B cell (primary cell): ENCODE data around the gene MOV10L1. TPM values are rescaled to one million over a fixed set of nuclear protein-coding genes. Genes with fewer than 3 reads are reported as not detected.

ENCODE experiments used
- ATAC-seq: fragments of 200-7000 bp; cut with Tn5 transposase; one replicate; pipeline ENCODE4 v1.10.0; 2021; ENCODE audit warnings: low read depth, mild to moderate bottlenecking, moderate number of reproducible peaks, moderate library complexity
- CTCF ChIA-PET: fragments of 350-600 bp; sonication (Branson Sonifier 250); formaldehyde crosslinking; loops from one replicate; lab custom pipeline; 2021; ENCODE audit warnings: antibody characterized with exemption, inconsistent platforms; lab: Charles Lee
- POLR2A ChIA-PET: fragments of 350-600 bp; sonication (Branson Sonifier 250); formaldehyde crosslinking; loops from one replicate; lab custom pipeline; 2021; ENCODE audit warnings: antibody characterized with exemption; lab: Charles Lee
- DNase-seq: peaks from one replicate; pipeline ENCODE4 v3.0.0; 2013
- H2AFZ ChIP-seq: 2 replicates; pipeline ENCODE4 v1.6.1; 2012; ENCODE audit warnings: mild to moderate bottlenecking, low read depth, low read length; ENCODE audit not compliant: insufficient read depth, poor library complexity, severe bottlenecking
- H3K27ac ChIP-seq, 2 donors: 1 replicate in 1 of 2; 2 replicates in 1 of 2; pipeline ENCODE4 v1.5.1; 2012 to 2013; ENCODE audit warnings: low read length in 2 of 2, mild to moderate bottlenecking in 2 of 2, moderate library complexity in 1 of 2
- H3K27me3 ChIP-seq, 4 experiments: fragments of 200-600 bp in 1 of 4; sonication (generic) in 1 of 4; replicated peaks in 1 of 4; 1 replicate in 2 of 4; 2 replicates in 2 of 4; pipeline versions ENCODE4 v1.6.1 to v1.7.0; 2013 to 2016; ENCODE audit warnings: low read length in 3 of 4, mild to moderate bottlenecking in 2 of 4, mixed read lengths in 1 of 4, moderate library complexity in 1 of 4; ENCODE audit not compliant: insufficient read depth in 4 of 4, control insufficient read depth in 3 of 4; ENCODE audit errors: control extremely low read depth in 1 of 4
- H3K36me3 ChIP-seq, 2 experiments: replicated peaks in 1 of 2; 1 replicate in 1 of 2; 2 replicates in 1 of 2; pipeline versions ENCODE4 v1.6.1 to v1.7.1; 2013; ENCODE audit warnings: low read length in 1 of 2; ENCODE audit not compliant: insufficient read depth in 2 of 2, control insufficient read depth in 1 of 2; ENCODE audit errors: control extremely low read depth in 1 of 2, extremely low read depth in 1 of 2
- H3K4me1 ChIP-seq, 2 donors: fragments of 200-600 bp in 1 of 2; sonication (generic) in 1 of 2; 1 replicate in 1 of 2; 2 replicates in 1 of 2; pipeline versions ENCODE4 v1.5.1 to v1.6.1; 2013 to 2017; ENCODE audit warnings: low read length in 2 of 2; ENCODE audit not compliant: control insufficient read depth in 2 of 2, insufficient read depth in 2 of 2
- H3K4me2 ChIP-seq: replicated peaks from 2 replicates; pipeline ENCODE3; 2012; ENCODE audit warnings: mild to moderate bottlenecking, low read depth, low read length; ENCODE audit not compliant: poor library complexity, severe bottlenecking
- H3K4me3 ChIP-seq, 5 experiments: fragments of 200-600 bp in 1 of 5; sonication (generic) in 1 of 5; 1 replicate in 3 of 5; 2 replicates in 2 of 5; pipeline versions ENCODE4 v1.5.1 to v1.7.0; 2011 to 2016; ENCODE audit warnings: low read length in 4 of 5, mild to moderate bottlenecking in 4 of 5, low read depth in 2 of 5, control low read depth in 1 of 5, moderate library complexity in 1 of 5; ENCODE audit not compliant: insufficient read depth in 1 of 5; ENCODE audit errors: control extremely low read depth in 1 of 5, extremely low read depth in 1 of 5
- H3K79me2 ChIP-seq: fragments of 200-600 bp; sonication (generic); one replicate; pipeline ENCODE4 v1.6.0; 2016; ENCODE audit warnings: low read length; ENCODE audit not compliant: control insufficient read depth, insufficient read depth
- H3K9ac ChIP-seq: fragments of 200-600 bp; sonication (generic); 2 replicates; pipeline ENCODE4 v1.6.1; 2017; ENCODE audit warnings: mild to moderate bottlenecking, low read length, moderate library complexity
- H3K9me3 ChIP-seq, 3 donors: one replicate each; pipeline versions ENCODE4 v1.6.1 to v1.7.1; 2013; ENCODE audit warnings: low read length in 2 of 3; ENCODE audit not compliant: control insufficient read depth in 2 of 3, insufficient read depth in 1 of 3; ENCODE audit errors: control extremely low read depth in 1 of 3
- H4K20me1 ChIP-seq: 2 replicates; pipeline ENCODE4 v1.6.0; 2012; ENCODE audit warnings: mild to moderate bottlenecking, low read length; ENCODE audit not compliant: insufficient read depth, control insufficient read depth, poor library complexity, severe bottlenecking
- H3K27ac Mint-ChIP-seq: one replicate; pipeline ENCODE4 v1.8.0; 2021; ENCODE audit warnings: mixed read lengths
- H3K27me3 Mint-ChIP-seq: one replicate; pipeline ENCODE4 v1.8.0; 2021; ENCODE audit warnings: mixed read lengths
- H3K4me1 Mint-ChIP-seq: one replicate; pipeline ENCODE4 v1.8.0; 2021; ENCODE audit warnings: mixed read lengths
- H3K4me3 Mint-ChIP-seq: one replicate; pipeline ENCODE4 v1.8.0; 2021; ENCODE audit warnings: mixed read lengths
- H3K9me3 Mint-ChIP-seq: one replicate; pipeline ENCODE4 v1.8.0; 2022; ENCODE audit warnings: mixed read lengths; ENCODE audit not compliant: insufficient read depth
- CTCF ChIP-seq: fragments of 200-600 bp; IDR thresholded peaks from one replicate; pipeline ENCODE4 v1.8.0; 2022; ENCODE audit warnings: antibody characterized with exemption, mild to moderate bottlenecking
- EZH2 ChIP-seq: IDR thresholded peaks from 2 replicates; pipeline ENCODE4 v1.6.1; 2012; ENCODE audit warnings: borderline replicate concordance, low read depth, mild to moderate bottlenecking, moderate library complexity, low read length; ENCODE audit not compliant: insufficient read depth, poor library complexity, severe bottlenecking
- WGBS: methylation state at CpG from one replicate; pipeline ENCODE4 v1.1.5; 2013; ENCODE audit warnings: missing lambda C conversion rate; ENCODE audit not compliant: insufficient coverage; 5-methylcytosine and 5-hydroxymethylcytosine counted together
- intact Hi-C: fragments of 100-400 bp; cut with micrococcal nuclease; formaldehyde crosslinking; loops from one replicate; pipeline ENCODE4 v1.10.0; 2022
- polyA plus RNA-seq: library from polyadenylated mRNA; depleted of rRNA; stranded (reverse); fragments of >200 nt; gene quantifications from 2 replicates; pipeline ENCODE4 v1.2.3, GENCODE V29; 2012
- total RNA-seq, 2 donors: library from RNA; stranded (reverse); fragments of 120-200 nt in 1 of 2; gene quantifications; 1 replicate in 1 of 2; 2 replicates in 1 of 2; pipeline versions ENCODE4 v1.2.3 to v1.2.4, GENCODE V29; 2013 to 2022

The MOV10L1 gene
- total and polyA plus RNA-seq, 2 donors (not counting 1 experiment from before 2014, with no cell fraction given): not detected

DNA sequence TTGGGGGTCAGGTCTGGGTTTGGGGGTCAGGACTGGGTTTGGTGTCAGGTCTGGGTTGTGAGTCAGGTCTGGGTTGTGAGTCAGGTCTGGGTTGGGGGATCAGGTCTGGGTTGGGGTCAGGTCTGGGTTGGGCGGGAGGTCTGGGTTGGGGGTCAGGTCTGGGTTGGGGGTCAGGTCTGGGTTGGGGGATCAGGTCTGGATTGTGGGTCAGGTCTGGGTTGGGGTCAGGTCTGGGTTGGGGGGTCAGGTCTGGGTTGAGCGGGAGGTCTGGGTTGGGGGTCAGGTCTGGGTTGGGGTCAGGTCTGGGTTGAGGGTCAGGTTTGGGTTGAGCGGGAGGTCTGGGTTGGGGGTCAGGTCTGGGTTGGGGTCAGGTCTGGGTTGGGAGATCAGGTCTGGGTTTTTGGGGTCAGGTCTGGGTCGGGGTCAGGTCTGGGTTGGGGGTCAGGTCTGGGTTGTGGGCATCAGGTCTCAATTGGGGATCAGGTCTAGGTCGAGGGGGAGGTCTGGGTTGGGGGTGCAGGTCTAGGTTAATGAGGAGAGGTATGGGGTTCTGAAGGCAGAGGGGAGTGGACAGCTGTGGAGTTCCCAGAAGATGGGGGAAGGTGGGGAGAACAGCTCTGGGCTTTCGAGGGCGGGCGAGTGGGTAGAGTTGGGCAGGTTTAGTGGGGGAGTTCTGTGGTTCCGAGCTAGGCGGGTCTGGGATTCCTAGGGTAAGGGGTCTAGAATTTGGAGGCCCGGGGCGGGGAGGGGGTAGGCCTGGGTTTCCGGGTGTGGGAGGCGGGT is 32.3 kb upstream of the MOV10L1 start:
- H3K27me3 Mint-ChIP-seq: peaks cover 52% of the 10 kb centered on the region
- ATAC-seq: no peak
- peaks cover 5% of the 10 kb centered on the region for H3K9me3 Mint-ChIP-seq
- peaks cover 0 to 32% (median 18%) of the 10 kb centered on the region in 4 experiments for H3K27me3 ChIP-seq
- no peak overlapping the region for H3K4me3 Mint-ChIP-seq
- no peak overlapping the region for H3K9ac ChIP-seq
- ChIA-PET POLR2A (no interaction called here), CTCF (interaction anchor here (0.5 kb wide), 1 partner anchor 158 kb away, joined by 3 read pairs; no protein-coding TSS in a partner anchor)
- DNase-seq: no peak
- H3K4me1 Mint-ChIP-seq: peaks cover 22% of the 10 kb centered on the region
- no peak overlapping the region for H3K27ac Mint-ChIP-seq
- H3K4me1 ChIP-seq: peaks cover 9 to 12% of the 10 kb centered on the region in 2 donors
- no peak overlapping the region for H2AFZ ChIP-seq
- WGBS: 89% methylated on average over 12 of the region's 14 CpGs
- H4K20me1 ChIP-seq: no peaks in the 10 kb centered on the region
- intact Hi-C loops: no loop called here
- H3K9me3 ChIP-seq: peaks cover 0 to 16% (median 8%) of the 10 kb centered on the region in 3 donors
- H3K4me3 ChIP-seq: no peak overlapping the region
- no peaks in the 10 kb centered on the region for H3K79me2 ChIP-seq
- no peak overlapping the region for H3K4me2 ChIP-seq
- no peak overlapping the region for H3K27ac ChIP-seq
- H3K36me3 ChIP-seq: no peaks in the 10 kb centered on the region
- TF ChIP-seq CTCF: no peak
- no peak for TF ChIP-seq EZH2
